ENCODE data around the gene PSTPIP1. TPM values are rescaled to one million over a fixed set of nuclear protein-coding genes. Genes with fewer than 3 reads are reported as not detected.

Gene PSTPIP1
- total and polyA plus RNA-seq, 2 of the 8 experiments (the other 6 are each of a cell fraction or from before 2014, with no cell fraction given): 1.6 to 1.8 TPM

DNA sequence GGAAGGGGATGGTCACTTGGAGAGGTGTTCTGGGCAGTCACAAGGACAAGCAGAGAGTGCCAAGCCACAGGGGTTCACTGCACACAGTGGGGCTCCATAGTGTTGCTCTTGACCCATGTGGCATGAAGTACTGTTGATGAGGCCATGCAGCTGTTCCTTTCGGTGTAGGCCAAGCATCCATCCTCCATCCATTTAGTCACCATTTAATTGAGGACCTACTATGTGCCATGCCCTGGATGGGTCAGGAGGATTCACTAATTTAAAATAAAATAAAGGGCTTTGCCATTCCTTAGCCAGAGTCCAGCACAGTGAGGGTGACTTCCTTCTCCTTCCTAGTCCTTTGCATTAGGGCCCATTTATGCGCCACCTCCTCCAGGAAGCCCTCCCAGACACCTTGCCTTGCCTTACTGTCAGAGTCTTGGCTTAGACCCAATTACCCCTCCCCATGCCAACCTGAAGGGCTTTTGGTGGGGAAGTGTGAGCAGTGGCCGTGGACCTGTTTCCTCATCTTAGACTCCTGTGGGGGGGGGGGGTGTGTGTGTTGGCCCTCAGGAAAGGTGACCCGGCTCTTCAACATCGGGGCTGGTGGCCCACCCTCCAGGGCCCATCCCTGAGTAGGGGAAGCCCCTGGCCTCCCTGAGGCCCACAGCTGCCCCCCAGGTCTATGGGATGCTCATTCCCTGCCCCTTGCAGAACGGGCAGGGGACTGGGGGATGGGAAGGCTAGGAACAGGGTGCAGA, 25.6 kb downstream of the PSTPIP1 start (continued):
- no peak for TF ChIP-seq PHF8 (conservative IDR thresholded peaks at IDR 0.05; ENCODE audit: low read depth, low read length)
- TF ChIP-seq E2F6 (IDR thresholded peaks at IDR 0.05): no peak
